DMS79 treated with DMSO at 0.1 percent for 48 hours (cell line): Measurements from ENCODE around the gene ABAT.
"Not testable (repeated sequence)": the region's sequence is repeated elsewhere in the genome, so short reads cannot be mapped to it uniquely, and the experiment has no call there.

Experiments
- DNase-seq: peaks from one replicate; lab custom pipeline; 2025; lab: John Stamatoyannopoulos, UW

ABAT gene

GRCh38 chr16:8785408-8785807 is 111.0 kb downstream of the ABAT start:
- no peak for DNase-seq

GRCh38 chr16:8786316-8786715 is 111.9 kb downstream of the ABAT start:
- DNase-seq: not testable (repeated sequence)

GRCh38 chr16:8788578-8789172 is 114.3 kb downstream of the ABAT start:
- no peak for DNase-seq

- no peak for DNase-seq
Observed at GRCh38 chr16:8795091-8795490, 120.7 kb downstream of the ABAT start.

- no peak for DNase-seq
Observed at GRCh38 chr16:8795818-8796217, 121.4 kb downstream of the ABAT start.

GRCh38 chr16:8796469-8797363 is 122.3 kb downstream of the ABAT start:
- no peak for DNase-seq

GRCh38 chr16:8797364-8798173 is 123.2 kb downstream of the ABAT start, which contains the start of the genes PMM2 and TMEM186:
PMM2 (plus strand) TSS chr16:8797839; CDS start chr16:8797883, 44 bp downstream.
TMEM186 (minus strand) TSS chr16:8797639; CDS start chr16:8797614, 25 bp downstream.
- peak; percentile 89 for DNase-seq

- DNase-seq: no peak
Observed at GRCh38 chr16:8798174-8798527, 123.7 kb downstream of the ABAT start.

- no peak for DNase-seq
Observed at GRCh38 chr16:8798535-8799157, 124.2 kb downstream of the ABAT start.

GRCh38 chr16:8801701-8802100 is 127.3 kb downstream of the ABAT start:
- no peak for DNase-seq

GRCh38 chr16:8803733-8804132 is 129.3 kb downstream of the ABAT start:
- not testable (repeated sequence) for DNase-seq

GRCh38 chr16:8804313-8804712 is 129.9 kb downstream of the ABAT start:
- DNase-seq: no peak

GRCh38 chr16:8806272-8806983 is 132.0 kb downstream of the ABAT start:
- DNase-seq: no peak

GRCh38 chr16:8807189-8807588 is 132.8 kb downstream of the ABAT start:
- no peak for DNase-seq

- no peak for DNase-seq
Observed at GRCh38 chr16:8808009-8808408, 133.6 kb downstream of the ABAT start.

GRCh38 chr16:8808613-8809353 is 134.4 kb downstream of the ABAT start:
- DNase-seq: no peak

GRCh38 chr16:8812162-8812843 is 137.9 kb downstream of the ABAT start:
- DNase-seq: no peak

GRCh38 chr16:8814095-8814806 is 139.8 kb downstream of the ABAT start:
- no peak for DNase-seq

- no peak for DNase-seq
Observed at GRCh38 chr16:8816967-8817655, 142.7 kb downstream of the ABAT start.
